NCI-H774 (cell line): ENCODE measurements around the gene PAX2.
"Not testable (repeated sequence)": the region's sequence is repeated elsewhere in the genome, so short reads cannot be mapped to it uniquely, and the experiment has no call there.

ENCODE experiments used
- DNase-seq: peaks from one replicate; lab custom pipeline; 2025; lab: John Stamatoyannopoulos, UW

PAX2 gene

DNA sequence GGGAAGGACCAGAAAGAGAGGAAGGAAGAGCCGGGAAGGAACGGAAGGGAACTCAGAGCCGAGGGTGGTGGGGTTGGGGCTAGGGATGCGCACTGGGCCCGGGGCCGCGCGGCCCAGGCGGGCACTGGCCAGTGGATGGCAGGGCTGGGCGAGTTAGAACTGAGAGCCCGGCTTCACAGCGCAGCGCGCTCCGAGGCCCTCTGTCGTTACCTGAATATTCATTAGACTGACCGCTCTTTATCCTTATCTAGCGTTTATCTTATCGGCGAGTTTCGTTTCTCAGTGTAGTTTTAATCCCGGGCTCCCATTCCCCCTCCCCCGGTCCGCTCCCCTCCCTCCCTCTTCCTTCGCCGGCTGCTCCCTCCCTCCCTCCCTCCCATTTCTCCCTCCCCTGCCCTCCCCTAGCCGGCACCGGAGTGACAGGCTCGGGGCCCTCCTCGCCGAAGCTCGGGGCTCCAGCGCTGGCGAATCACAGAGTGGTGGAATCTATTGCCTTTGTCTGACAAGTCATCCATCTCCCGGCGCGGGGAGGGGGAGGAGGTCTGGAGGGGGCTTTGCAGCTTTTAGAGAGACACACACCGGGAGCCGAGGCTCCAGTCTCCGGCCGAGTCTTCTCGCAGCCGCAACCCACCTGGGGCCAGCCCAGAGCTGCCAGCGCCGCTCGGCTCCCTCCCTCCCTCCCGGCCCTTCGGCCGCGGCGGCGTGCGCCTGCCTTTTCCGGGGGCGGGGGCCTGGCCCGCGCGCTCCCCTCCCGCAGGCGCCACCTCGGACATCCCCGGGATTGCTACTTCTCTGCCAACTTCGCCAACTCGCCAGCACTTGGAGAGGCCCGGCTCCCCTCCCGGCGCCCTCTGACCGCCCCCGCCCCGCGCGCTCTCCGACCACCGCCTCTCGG is at the start of gene PAX2:
TSS of gene PAX2 (plus strand) at position 596 of the 895 bp plus-strand sequence. CDS start 679 bp downstream, outside the sequence.
- no peak for DNase-seq

DNA sequence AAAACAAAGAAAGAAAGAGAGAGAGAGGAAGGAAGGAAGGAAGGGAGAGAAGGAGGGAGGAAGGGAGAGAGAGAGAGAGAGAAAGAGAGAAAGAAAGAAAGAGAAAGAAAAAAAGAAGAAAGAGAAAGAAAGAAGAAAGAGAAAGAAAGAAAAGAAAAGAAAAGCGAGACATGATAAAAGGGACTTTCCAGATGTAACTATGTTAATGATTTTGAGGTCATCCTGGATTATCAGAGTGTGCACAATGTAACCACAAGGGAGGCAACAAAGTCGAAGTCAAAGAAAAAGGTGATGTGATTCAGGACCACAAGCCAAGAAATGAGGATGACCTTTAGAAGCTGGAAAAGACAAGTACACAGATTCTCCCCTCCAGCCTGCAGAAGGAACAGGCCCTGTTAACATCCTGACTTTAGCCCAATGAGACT is 48.9 kb upstream of the PAX2 start:
- no peak for DNase-seq

DNA sequence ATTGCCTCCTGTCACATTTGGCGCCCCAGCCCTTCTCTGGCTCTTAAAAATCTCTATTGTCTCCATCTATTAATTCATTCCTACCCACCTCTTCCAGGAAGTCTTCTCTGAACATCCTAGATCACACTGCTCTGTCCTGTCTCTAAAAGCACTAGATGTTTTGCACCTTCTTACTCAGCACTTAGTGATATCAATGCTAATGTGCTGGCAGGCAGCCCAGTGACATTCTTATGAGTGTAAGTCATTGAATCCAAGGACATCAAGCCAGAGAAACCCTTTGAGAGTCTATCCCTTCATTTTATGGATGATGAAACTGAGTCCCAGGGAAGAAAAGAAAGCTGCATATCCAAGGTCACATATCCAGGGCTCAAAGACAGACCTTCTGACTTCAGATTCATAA is 48.3 kb upstream of the PAX2 start:
- DNase-seq, result no peak

DNA sequence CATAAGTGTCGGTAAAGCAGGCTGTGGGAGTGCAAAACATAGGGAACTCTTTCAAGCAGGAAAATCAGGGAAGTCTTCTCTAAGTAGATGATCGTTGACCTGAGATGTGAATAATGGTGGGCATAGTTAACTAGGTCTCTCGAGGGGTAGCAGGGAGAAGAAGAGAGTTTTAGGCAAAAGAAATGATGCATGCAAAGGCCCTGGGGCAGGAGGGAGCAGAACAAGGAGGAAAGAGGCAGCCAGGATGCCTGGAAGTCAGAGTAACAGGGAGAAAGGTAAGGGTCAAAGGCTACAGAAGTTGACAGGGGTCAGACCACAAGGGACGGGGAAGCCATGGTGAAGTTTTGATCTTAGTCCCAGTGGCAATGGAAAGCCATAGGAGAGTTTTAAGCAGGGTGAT is 47.8 kb upstream of the PAX2 start:
- no peak for DNase-seq

DNA sequence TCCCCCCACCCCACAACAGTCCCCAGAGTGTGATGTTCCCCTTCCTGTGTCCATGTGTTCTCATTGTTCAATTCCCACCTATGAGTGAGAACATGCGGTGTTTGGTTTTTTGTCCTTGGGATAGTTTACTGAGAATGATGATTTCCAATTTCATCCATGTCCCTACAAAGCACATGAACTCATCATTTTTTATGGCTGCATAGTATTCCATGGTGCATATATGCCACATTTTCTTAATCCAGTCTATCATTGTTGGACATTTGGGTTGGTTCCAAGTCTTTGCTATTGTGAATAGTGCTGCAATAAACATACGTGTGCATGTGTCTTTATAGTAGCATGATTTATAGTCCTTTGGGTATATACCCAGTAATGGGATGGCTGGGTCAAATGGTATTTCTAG is 43.7 kb upstream of the PAX2 start:
- DNase-seq, result not testable (repeated sequence)

DNA sequence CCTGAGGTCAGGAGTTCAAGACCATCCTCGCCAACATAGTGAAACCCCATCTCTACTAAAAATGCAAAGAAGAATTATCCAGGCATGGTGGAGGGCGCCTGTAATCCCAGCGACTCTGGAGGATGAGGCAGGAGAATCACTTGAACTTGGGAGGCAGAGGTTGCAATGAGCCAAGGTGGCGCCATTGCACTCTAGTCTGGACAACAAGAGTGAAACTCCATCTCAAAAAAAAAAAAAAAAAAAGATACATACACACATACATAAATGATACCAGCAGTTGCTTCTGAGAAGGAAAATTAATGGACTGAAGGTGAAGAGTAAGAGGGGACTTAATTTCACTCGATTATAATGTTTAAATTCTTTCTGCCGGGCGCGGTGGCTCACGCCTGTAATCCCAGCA is 40.2 kb upstream of the PAX2 start:
- DNase-seq, result no peak

DNA sequence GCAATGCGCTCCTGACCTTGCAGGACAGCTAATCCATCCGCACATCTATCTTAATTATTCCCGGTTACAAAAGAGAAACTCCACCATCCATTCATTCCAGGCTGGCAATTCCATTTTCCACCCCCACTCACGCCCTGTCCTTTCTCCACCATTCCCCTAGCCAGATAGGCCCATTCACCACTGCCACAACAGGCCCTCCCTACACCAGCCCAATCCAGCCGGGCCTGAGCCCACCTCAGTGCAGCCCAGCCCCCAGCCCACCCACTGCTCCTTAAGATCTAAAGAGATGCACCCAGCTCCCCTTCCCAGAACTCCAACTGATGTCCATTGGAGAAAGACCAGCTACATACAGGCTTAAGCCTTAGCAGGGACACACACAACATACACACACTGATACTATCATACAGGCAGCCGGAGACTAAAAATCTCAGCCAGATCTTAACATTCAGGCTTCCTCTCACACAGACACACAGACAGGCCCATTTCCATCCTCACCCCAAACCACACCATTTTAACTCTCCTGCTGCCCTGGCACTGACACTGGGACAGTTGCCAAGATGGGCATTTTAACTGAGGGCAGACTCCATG is 38.0 kb upstream of the PAX2 start:
- no peak for DNase-seq

DNA sequence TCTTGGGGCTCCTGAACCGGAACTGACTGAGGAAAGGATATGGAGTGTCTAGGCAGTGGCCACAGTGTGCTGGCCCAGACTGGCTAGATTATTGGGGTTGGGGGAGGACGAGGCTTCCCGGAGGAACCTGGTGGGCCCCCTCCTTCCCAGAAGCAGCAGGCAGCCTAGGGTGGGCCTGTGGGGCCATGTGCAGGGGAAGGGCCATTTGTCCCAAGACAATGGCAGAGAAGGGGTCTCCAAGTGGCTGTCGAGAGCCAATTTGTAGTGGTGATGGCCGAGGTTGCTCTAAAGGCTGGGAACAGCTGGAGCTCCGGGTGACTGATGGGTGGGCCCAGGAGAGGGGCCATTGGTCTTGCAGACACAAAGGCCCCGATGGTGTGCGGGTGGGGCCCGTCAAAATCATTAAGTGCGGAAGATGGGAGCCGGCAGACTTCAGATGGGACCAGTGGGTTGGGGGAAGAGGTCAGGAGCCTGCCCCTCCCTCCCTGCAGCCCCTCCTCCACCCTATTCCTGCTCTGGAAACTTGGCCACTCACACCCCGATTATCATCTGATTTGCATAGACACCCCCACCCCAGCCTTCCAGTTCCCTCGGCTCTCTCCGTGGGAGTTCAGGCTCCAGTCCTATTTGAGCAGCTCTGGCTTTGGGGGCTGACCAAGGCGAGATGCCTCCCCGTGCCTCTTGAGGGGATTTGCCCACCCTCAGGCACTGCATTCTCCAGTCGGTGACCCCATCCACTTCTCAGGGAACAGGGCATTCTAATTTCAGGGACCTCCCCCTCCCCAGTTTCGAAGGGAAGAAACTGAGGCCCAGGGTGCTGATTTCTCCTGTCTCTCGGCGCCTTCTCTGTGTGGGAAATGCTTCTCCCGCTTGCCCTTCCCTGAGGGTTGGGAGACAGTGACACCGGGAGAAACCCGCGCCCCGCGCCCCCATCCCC is 36.0 kb upstream of the PAX2 start:
- DNase-seq, result no peak

DNA sequence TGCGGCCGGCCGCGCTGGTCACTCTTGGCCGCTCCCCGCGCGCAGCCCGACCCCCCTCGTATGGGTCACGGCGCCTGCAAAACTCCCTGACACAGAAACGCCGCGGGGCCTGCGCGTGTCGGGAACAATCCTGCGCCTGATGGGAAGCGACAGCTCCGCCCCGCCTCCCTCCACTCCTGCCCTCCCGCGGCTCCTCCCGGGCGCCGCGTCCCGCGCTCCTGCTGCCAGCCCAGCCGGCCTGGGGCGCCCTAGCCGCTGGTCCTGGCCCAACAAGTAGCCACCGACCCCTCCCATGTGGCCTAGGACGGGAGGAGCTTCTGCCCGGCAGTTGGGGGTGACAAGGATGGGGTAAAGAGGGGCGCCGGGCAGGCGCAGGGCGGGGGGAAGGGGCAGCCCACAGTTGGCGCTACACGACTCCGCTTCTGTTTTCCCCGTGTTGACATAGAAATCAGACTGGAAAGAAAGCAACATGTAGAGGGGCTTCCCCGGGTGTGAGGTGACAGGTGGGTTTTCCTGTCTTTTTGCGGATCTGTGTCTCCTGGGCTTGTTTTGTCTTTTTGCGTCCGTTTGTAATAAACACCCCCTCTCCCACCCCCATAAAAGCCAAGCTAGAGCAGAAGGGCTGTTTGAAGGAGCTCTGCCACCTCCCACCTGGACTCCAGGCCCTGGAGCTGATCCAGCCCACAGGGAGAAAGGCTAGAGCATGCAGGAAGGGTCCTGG is 35.1 kb upstream of the PAX2 start:
- DNase-seq, result no peak

DNA sequence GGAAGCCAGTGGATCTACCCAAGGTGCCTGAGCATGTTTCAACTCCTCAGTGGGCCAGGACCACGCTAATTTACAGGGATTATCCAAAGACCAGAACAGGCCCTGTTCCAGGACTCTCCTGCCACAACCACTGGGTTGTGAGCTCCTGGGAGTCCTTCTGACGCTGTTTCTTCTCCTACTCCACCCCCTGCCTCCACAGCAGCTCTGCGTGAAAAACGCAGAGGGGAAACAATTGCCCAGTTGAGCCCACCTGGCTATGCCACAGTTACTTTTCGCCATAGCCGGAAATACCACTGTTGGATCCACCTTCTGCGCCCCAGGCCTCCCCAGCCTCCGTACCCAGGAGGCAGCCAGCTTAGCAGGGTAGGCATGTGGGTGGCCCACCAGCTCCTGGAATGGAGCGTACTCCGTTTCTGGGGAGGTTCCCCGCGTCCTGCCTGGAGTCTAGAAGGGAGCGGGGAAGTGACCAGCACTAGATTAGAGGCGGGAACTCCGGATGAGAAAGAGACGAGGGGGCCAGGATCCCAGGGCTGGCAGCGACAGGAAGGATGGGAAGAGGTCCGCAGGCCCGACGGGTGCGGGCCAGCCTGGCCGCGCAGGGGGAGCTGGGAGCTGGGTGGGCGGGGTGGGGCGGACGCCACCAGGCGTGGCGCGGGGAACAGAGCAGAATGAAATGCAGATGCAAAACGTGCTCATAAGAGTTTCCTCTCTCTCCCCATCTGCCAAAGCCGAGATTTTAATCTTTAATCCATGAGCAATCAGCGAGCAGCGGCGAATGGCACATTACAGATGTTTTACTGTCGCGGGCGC is 32.1 kb upstream of the PAX2 start:
- no peak for DNase-seq

DNA sequence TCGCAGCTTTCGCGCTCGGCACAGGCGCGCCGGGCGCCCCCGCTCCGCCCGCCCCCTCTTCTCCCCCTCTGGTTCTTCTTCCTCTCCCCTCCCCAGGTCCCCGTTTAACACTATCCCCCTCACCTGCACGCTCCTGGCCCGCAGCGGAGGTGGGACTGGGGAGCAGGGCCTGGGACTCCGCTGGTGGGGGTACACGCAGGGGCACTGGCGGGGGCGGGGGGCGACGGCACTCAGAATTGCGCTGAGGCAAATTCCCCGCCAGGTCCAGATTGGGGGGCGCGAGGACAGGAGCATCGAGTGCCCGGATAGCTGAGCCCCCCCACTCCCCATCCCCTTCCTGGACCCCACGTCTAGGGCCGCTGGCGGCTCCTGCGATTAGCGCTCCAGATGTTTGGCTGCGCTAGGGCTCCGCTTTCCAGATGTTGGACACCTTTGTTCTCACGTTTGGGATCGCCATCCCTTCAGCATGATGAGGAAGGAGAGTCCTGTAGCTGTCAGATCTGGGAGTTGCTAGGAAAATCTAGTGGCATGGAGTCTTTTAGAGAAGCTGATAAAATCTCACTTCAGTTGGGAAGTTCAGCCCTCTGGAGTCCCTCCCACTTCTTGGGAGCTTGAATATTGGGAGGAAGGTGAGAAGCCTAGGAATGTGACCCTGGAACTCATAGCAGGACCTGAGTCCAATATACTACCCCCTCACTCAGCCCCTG is 31.4 kb upstream of the PAX2 start:
- no peak for DNase-seq

DNA sequence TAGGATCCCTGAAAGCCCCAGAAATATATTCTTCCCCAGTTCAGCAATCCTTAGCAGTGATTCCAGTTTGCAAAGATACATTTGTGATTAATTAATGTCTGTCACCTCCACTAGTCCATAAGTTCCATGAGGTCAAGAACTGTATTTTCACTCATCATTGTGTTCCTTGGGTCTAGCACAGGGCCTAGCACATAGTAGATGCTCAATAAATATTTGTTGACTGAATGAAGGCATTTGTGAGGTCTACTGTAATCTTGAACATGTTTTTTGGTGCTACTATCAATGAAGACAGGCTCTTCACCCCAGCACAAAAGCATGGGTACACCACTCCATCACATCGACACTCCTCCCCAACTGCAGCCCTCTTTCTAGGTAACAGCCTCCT is 30.8 kb upstream of the PAX2 start:
- no peak for DNase-seq

DNA sequence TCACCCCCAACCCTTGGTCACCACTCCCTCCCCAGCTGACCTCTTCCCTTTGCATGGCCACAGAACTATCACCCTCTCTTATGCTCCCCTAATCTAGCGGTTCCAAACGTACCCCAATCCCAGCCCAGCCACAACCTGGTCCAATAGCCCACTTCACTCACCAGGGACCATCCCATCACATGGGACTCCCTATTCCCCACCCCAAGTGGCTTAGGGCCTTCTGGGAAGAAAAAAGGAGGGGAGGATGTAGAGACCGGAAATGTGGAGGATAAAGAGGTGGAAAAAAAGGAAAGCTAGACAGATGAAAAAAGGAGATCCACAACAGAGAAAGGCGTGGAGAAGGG is 30.3 kb upstream of the PAX2 start:
- DNase-seq, result no peak

DNA sequence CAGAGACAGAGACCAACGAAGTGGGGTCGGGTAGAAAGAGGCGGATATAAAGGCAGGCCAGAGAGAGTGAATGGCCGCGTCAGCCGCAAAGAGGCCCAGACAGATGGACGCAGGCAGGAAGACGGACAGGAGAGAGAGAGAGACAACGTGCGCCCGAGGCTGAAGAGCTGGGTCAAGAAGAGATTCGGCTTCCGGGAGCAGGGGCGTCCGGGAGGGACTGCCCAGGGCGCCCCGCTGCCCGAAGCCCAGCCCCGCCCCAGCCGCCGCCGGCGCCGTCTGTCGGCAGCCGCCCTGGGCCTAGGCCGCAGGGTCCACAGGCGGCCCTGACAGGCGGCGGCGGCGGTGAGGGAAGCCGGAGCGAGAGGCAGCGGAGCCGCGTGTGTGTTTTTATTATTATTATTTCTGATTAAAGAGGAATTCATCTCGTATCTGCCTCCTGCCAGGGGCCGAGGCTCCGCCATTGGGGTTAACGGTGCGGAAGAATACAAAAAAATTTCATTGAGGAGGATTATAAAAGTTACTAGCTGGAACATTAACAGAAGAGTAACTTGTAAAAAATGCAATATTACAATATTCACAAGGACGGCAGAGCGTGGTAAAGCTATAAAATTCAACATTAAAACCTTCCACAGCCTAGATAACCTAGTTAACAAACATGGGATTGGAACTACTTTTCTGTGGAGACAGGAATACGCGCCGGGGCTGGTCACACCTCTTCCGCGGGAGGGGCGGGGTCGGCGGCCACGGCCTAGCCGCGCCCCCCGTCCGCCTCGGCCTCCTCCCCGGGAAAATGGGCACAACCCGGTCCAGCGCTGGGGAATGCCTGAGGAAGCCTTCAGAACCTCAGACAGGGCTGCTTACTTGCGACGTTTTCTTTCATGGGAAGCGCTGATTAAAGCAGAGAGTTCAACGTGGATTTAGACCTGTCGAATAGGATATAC is 29.7 kb upstream of the PAX2 start:
- DNase-seq, result no peak

DNA sequence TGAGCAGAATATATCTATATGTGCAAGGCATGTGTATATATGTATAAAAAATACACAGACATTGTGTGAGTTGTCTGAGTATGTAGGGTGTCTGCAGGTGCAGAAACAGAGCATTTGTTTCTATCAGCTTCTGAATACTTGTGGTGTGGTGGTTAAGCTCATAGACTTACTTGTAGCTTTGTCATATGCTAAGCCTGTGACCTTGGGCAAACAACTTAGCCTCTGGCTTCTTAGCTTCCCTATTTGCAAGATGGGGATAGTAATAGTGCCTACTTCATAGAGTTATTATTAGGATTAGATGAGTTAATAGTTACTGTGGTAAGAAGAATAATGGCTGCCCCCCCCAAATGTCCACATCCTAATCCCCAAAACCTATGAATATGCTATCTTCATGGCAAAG is 28.2 kb upstream of the PAX2 start:
- no peak for DNase-seq

DNA sequence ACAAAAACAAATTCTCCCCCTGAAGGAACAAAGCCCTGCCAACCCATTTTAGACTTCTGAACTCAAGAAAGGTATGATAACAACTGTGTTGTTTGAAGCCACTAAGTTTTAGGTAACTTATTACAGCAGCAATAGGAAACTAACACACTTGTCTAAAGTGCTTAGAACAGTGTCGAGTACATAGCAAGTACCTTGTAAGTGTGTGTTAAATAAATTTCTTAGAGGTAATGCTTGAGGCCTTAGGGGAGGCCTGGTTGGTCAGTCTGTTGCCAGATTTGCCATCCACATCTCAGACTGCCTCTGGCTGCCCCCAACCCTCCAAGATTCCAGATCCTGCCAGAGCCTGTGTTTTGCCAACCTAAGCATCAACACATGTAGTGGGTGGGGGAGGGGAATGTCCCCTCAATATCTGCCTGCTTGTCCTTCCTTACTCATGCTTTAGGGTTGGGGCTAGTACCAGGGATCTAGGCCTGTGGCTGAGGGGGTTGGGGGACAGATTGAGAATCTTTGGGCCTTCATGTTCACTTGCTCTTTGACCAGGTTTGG is 27.1 kb upstream of the PAX2 start:
- DNase-seq, result no peak

DNA sequence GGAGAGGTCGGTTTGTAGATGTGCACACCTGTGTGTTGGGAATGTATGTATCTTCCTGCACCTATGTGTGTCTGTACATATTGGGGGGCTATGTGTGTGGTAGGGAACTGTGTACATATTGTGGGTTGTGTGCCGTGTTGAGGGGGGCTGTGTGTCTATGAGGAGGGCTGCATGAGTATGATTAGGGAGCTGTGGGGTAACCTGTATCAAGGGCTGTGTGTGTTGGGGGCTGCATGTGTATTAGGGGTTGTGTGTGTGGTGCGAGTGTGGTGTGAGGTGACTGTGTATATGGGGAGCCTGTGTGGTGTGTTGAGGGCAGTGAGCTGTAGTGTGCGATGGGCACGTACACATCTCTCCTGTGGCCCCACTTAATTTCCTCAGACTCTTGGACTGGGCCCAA is 22.2 kb upstream of the PAX2 start:
- DNase-seq, result no peak

DNA sequence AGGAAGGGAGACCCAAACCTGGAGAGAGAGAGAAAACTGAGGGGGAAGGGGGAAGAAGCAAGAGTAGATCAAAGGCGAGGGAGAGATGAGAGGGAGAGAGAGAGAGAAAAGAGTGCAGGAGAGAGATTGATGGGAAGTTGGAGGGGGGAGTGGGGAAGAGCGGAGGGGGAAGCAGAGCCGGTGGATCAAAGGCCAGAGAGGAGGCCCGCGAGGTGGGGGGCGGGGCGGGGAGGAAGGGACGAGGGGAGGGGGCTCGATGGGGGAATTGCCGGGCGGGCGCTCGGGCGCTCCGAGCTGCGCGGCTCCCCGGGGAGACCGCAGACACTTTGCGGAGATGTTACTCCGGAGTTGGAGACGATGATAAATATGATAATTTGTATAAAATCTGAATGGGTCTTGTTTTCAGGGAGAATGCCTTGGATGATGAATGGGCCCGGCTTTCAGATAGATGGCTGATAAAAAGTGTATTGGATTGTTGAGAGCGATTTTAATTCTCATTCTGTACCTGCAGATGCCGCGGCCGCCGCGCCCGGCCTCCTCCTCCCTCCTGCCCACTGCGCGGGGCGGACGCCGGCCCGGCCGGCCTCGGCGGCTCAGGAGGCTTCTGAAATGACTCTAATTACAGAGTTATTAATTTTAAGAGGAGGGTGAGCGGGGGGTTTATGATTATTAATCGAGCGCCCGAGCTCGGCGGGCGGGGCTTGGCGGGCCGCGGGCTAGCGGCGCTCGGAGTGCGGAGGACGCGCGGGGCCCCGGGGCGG is 21.4 kb upstream of the PAX2 start:
- DNase-seq, result no peak
